OCI-M1 (cell line): Measurements from ENCODE around the gene LARP4B.

ENCODE experiments used
- DNase-seq: peaks from one replicate; lab custom pipeline; 2025; lab: John Stamatoyannopoulos, UW

LARP4B gene

DNA sequence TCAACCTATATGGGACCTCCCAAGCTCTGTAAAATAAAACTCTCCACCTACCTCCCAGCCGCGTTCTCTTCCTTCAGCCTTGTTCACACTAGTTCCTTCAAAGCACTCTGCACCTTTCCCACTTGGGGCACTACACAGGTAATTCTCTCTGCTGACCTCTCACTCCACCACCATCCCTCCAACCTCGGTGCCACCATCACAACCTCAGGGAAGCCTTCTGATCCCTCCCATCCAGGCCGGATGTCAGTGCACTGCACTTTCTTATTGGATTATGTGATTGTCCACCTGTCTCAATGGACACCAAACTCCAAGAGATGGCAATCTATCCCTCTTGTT lies 7.0 kb downstream of the LARP4B start:
- no peak for DNase-seq

DNA sequence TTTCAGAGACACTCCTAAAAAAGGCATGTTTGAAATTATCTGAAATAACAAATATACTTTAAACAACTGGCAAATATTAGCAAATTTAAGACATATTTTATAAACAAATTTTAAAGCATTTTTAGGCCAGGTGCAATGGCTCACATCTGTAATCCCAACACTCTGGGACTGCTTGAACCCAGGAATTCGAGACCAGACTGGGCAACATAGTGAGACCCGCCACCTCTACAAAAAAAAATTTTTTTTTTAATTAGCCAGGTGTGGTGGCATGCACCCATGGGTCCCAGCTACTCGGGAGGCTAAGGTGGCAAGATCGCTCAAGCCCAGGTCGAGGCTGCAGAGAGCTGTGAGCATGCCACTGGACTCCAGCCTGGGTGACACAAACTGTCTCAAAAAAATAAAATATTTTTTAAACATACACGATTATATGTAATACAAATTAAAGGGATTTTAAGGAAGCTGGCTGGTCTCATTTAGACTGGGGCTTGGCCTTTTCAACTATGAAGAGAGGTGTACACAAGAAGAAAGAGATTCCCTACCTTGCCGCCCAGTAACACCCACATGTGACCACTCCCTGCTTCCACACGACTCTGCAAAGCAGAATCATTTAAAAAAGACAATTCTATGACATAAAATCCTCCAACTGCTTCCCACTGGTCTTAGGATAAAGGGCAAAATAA lies 7.5 kb downstream of the LARP4B start:
- DNase-seq, result no peak

DNA sequence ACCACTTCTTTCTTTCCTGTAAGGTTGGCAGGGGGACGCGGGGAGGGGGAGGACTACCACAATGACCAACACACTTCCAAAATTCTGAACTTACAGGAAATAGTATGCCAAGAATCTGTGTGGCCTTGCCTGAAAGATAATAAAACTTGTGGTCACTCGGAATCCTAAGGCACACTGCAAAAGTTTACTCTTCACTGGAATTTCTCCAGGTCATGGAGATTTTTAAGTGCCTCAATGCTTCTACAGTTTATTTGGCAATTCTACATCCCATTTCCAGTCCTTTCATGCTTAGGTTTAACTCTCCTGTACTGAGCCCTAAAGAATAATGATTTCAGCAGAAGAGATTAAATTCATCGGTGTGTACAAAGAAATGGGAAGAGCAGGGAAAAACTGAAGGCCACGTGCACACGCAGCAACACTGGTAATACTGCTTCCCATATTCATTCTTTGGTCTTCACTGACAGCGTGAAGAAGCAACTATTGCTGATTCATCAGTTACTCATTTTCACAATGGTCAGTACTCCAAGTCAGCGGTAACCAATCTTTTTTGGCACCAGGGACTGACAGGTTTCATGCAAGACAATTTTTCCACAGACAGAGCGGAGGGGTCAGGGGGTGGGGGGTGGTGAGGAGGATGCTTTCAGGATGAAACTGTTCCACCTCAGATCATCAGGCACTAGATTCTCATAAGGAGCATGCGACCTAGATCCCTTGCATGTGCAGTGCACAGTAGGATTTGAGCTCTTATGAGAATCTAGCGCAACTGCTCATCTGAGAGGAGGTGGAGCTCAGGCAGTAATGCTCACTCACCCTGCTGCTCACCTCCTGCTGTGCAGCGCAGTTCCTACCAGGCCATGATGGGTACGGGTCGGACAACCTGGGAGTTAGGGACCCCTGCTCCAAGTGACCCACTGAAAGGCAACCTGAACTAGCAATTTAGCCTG lies 9.8 kb downstream of the LARP4B start:
- peak; percentile 6 for DNase-seq

DNA sequence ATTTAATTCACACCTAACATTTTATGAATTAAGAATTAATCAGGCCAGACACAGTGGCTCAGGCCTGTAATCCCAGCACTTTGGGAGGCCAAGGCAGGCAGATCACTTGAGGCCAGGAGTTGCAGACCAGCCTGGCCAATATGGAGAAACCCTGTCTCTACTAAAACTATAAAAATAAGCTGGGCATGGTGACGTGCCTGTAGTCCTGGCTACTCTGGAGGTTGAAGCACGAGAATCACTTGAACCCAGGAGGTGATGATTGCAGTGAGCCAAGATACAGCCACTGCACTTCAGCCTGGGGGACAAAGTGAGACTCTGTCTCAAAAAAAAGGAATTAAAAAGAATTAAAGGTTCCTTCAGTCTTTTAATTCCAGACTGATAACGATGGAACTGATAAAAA lies 11.1 kb downstream of the LARP4B start:
- no peak for DNase-seq

DNA sequence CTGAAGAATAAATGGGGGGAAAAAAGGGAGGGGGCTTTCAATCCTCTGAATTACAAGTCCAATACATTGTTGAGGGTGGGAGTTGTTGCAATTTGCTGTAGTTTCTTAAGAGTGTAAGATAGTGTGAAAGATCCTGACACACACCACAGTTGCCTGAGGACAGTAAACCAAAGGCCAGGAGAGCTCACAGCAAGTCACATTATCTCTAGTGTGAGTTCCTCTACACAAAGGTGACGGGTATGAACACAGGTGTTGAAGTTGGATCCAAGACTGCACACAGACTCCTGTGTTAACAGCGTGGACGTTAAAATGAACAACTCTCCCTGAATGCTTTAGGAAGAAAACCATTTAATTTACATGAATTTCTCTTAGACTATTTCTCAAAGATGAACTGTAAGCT lies 12.0 kb downstream of the LARP4B start:
- no peak for DNase-seq

DNA sequence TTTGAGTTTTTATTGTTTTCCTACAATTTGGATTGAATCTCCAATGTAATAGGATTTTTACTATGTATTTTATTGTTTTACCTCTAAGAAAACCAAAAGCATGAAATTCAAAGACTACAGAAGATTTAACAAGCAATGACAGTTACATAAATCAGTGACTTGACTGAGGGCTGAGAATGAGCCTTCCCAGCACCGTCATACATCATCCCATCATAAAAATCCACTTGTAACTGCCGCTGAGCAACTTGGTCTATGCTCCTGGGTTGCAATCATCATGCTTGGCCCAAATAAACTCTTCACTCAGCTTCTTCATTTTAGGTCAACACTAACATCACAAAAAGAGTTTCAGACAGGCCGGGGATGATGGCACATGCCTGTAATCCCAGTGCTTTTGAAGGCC lies 13.5 kb downstream of the LARP4B start:
- DNase-seq, result no peak

DNA sequence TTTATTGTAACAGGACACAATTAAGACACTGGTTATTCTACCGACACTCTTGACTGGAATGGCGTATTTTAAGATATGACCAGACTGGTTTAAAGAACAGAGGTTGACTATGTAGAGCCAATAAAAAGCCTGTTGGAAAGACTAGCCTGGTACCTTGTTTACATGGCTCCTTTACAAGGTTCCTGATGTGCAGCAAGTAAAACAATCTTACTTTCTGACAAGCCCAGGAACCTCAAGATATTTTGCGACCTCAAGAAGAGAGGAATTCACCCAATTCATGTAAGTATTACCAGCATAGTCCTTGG lies 14.1 kb downstream of the LARP4B start:
- no peak for DNase-seq

DNA sequence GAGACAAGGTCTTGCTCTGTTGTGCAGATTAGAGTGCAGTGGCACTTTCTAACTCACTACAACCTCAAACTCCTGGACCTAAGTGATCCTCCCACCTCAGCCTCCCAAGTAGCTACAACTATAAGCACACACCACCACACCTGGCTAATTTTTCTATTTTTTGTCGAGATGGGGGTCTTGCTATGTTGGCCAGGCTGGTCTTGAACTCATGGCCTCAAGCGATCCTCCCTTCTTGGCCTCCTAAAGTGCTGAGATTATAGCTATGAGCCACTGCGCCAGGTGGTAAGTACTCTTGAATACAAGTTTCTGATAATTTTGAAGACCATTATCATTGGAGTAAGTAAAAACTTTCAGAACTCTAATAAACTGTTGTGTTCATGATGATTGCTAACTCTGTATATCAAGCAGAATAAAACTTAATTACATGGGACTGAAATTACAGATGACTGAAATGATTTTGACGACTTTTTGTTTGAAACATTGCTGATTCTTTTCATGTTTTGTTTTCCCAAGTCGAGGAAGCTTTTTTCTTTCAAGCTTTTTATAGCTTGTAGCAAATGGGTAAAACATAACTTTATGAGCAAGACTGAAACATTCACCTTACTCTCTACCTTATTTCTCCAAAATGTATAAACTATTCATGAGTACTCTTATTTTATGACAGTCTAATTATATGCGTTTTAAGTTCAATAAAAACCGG lies 14.6 kb downstream of the LARP4B start:
- DNase-seq, result no peak

GRCh38 chr10:909831-910230 lies 21.7 kb downstream of the LARP4B start:
- no peak for DNase-seq

GRCh38 chr10:905972-906371 lies 25.5 kb downstream of the LARP4B start:
- no peak for DNase-seq

DNA sequence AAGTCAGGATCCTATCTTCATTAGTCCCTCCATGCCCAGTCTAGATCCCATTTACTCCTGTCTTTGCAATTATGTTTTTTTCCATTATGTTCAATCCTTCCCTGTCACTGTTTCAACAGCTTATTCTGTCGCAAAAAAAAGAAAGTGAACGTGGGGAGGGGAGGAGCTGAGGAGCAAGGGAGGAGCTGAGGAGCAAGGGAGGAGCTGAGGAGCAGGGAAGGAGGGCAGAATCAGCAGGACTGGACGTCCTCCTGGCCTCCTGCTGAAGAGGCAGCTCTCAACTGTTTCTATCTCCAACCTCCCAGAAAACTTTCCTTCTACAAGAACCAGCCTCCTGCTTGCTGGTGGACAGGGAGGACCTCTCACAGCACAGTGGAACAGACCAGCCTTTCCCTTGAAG lies 26.0 kb downstream of the LARP4B start:
- no peak for DNase-seq

DNA sequence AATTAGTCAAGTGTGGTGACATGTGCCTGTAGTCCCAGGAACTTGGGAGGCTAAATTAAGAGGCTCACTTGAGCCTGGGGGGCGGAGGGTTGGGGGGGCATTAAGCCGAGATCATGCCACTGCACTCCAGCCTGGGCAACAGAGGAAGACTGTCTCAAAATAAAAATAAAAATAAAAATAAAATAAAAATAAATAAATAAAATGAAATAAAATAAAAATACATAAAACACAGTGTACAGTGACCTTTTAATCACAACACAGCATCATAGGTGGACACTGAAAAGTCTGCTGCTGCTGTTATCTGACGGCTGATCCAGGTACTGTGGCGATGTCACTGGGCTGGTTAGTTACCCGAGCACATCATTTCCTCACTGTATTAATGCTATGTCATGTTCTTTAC lies 27.1 kb downstream of the LARP4B start:
- DNase-seq, result no peak

GRCh38 chr10:898141-898540 lies 33.4 kb downstream of the LARP4B start:
- no peak for DNase-seq

DNA sequence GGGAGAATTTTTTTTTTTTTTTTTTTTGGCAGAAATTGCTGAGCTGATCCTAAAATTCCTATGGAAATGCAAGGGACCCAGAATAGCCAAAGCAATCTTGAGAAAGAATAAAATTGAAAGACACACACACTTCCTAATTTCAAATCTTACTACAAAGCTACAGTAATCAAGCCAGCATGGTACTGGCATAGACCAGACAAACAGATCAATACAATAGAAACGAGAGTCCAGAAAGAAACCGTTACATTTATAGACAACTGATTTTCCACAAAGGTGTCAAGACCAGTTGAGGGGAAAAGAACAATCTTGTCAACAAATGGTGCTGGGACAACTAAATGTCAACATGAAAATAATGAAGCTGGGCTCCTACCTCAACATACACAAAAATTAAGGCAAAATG lies 34.5 kb downstream of the LARP4B start:
- no peak for DNase-seq

DNA sequence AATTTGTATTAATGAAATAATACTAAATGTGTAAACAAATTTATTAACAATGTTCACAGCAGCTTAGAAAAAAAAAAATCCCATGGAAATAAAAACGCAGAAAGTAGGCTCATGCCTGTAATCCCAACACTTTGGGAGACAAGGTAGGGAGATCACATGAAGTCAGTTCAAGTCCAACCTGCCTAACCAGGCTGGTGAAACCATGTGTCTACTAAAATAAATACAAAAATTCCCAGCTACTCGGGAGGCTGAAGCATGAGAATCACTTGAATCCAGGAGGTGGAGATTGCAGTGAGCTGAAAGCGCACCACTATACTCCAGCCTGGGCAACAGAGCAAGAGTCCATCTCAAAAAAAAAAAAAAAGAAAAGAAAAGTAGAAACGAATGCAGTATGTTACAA lies 36.2 kb downstream of the LARP4B start:
- no peak for DNase-seq

DNA sequence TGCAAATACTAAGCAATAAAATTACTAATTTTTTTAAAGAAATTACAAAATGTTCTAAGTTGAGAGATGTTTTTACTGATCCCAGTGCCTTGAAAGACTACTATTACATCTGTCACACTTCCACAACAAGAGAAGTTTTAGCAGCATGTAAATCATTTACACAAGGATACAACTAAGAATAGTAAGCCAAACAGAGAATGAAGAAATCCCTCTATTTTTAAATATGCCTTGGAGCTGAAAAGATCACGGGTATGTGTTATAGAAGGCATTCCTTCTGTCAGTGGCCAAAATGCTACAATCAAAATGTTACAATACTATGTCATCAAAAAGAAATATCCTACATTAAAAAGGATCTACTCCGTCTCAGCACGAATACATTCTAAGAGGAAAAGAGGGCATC lies 52.6 kb downstream of the LARP4B start:
- DNase-seq, result no peak

DNA sequence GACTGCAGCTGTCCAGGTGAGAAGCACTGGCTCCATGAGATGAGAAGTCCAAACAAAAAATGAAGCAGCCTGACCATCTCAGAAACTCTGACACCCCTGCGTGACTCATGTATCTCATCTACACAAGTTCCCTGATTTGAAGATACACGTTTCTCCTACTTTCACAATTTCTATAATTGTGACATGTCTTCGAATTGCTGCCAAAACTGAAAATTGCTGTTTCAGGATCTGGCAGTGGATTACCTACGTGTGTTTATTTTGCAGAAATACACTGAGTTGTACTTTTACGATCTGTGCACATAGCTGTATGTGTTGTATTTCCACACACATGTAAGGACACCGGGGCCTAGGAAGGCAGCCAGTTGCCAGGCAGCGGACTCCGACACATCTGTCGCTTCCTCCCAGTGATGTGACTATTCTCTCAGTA lies 53.2 kb downstream of the LARP4B start:
- no peak for DNase-seq

DNA sequence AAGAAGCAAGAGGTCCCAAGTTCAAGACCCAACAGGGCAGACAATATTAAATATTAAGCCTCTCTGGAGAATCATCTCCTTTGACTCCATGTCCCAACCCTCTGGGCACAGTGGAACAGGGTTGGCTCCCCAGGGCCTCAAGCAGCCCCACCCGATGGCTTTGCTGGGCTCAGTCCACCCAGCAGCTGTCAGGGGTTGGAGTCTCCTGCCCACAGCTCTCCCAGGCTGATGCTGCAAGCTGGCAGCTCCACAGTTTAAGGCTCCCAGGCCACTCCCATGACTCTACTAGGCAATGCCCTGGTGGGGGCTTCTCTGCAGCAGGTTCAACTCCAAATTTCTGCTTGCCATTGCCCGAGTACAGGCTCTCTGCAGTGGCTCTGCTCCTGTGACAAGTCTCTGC lies 55.1 kb downstream of the LARP4B start:
- no peak for DNase-seq

- DNase-seq, result no peak
Measured at GRCh38 chr10:873020-873419, 58.5 kb downstream of the LARP4B start.

DNA sequence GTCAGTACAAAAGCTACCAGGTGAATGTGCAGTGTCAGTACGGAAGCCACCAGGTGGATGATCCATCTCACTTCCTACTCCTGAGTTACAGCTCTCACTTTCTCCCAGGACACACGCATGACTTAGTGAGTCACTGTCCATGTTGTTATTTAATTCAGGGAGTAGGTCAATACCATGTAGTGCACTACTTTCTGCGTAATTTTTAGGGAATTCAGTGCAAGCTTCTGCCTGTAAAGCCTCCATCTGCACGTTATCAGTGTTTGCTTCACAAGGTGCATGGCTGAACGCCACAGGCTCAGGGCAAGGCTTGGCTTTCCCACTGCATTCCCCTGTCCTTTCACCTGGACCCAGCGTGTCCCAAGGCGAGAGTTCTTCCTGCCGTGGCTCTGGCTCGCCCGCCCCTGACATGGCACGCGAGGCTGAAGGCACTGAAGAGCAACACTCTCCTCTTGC lies 59.5 kb downstream of the LARP4B start:
- DNase-seq, result no peak

DNA sequence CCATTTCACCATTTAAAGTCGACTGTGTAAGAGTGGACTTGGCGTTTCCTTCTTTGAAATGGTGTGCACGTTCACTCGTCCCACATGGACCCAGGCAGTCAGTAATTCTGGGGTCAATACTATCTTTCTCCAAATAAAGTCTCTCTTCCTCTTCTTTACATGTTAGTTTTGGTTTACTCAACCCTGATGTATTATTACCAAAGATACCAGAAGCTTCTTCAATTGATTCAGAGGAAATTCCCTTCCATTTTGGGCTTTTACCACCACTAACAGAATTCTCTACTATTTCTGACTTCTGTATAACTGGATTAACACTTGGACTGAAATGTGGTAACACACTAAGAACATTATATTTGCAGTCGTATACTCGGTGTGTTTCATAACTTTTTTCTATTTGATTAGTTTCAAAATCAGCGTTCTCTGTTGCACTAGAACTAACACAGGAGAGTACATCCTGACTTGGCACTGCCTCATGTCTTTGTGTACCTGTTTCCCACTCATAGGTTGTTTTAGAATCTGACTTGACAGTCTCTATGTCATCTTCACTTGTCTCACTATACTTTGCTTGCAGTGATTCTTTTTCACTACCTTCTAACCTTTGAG lies 60.8 kb downstream of the LARP4B start:
- DNase-seq, result no peak

- no peak for DNase-seq
Measured at GRCh38 chr10:869171-869570, 62.3 kb downstream of the LARP4B start.

DNA sequence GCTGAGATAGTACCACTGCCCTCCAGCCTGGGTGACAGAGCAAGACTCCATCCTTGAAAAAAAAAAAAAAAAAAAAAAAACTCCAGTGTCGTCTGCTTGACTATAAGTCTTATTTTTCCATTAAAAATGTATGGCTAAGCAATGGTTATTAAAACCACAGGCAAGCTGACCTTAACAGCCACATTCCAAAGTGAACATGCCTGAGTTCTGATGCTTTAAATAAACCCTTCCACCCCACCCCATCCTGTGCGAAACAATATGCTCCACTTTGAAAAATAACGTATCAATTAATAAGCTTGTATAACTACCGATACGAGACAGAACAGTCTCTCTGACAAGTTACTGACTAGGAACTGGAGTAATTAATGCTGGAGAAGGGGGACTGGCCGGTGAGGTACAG lies 63.7 kb downstream of the LARP4B start:
- DNase-seq, result no peak
